ENCODE data around the gene TEX55.
"Not testable (repeated sequence)": the region's sequence is repeated elsewhere in the genome, so short reads cannot be mapped to it uniquely, and the experiment has no call there.

The TEX55 gene

GRCh38 chr3:119161240-119161639 is 15.3 kb downstream of the TEX55 start:
- no peak for DNase-seq

- DNase-seq: not testable (repeated sequence)
Observed at GRCh38 chr3:119164745-119165144, 18.8 kb downstream of the TEX55 start.

- DNase-seq: no peak
Observed at GRCh38 chr3:119170821-119171220, 24.9 kb downstream of the TEX55 start.

- no peak for DNase-seq
Observed at GRCh38 chr3:119173325-119173724, 27.4 kb downstream of the TEX55 start, which contains the start of gene UPK1B. Gene UPK1B (plus strand): TSS chr3:119173598. CDS start chr3:119186742, 13,144 bp downstream.

- DNase-seq: no peak
Observed at GRCh38 chr3:119175872-119176756, 30.1 kb downstream of the TEX55 start.

GRCh38 chr3:119176778-119177177 is 30.8 kb downstream of the TEX55 start:
- no peak for DNase-seq

- DNase-seq: no peak
Observed at GRCh38 chr3:119177321-119177720, 31.4 kb downstream of the TEX55 start.

- DNase-seq: no peak
Observed at GRCh38 chr3:119181765-119182164, 35.8 kb downstream of the TEX55 start.

- no peak for DNase-seq
Observed at GRCh38 chr3:119184111-119184510, 38.1 kb downstream of the TEX55 start.

GRCh38 chr3:119184796-119185570 is 39.0 kb downstream of the TEX55 start:
- DNase-seq: no peak

GRCh38 chr3:119187266-119187665 is 41.3 kb downstream of the TEX55 start:
- DNase-seq: no peak

- DNase-seq: no peak
Observed at GRCh38 chr3:119191800-119192199, 45.8 kb downstream of the TEX55 start.

- no peak for DNase-seq
Observed at GRCh38 chr3:119194237-119195150, 48.5 kb downstream of the TEX55 start.

- no peak for DNase-seq
Observed at GRCh38 chr3:119195151-119195476, 49.1 kb downstream of the TEX55 start.

GRCh38 chr3:119195911-119196310 is 49.9 kb downstream of the TEX55 start:
- DNase-seq: no peak

All from GF-D8 (cell line).